OCI-LY7 (cell line): Measurements from ENCODE around the gene SNRNP27. TPM values are rescaled to one million over a fixed set of nuclear protein-coding genes. Genes with fewer than 3 reads are reported as not detected.

Experiments used
- BruUV-seq: library from RNA; stranded (reverse); fragments of 400-500 nt; replicated peaks from 2 replicates; lab custom pipeline; 2021; lab: Mats Ljungman, UMichigan
- CTCF ChIA-PET: fragments of 300-600 bp; sonication (Branson Sonifier 250); formaldehyde crosslinking; loops from one replicate; lab custom pipeline; 2022; ENCODE audit warnings: antibody characterized with exemption; ENCODE audit not compliant: unreplicated experiment; lab: Charles Lee
- POLR2A ChIA-PET: fragments of 300-600 bp; sonication (Branson Sonifier 250); formaldehyde crosslinking; loops from one replicate; lab custom pipeline; 2022; ENCODE audit warnings: antibody characterized with exemption; lab: Charles Lee
- DNase-seq: peaks from one replicate; pipeline ENCODE4 v3.0.0-alpha.2; 2015; ENCODE audit warnings: low spot score
- H2AFZ ChIP-seq: fragments of 200-600 bp; sonication (generic), shearing (Covaris generic); 2 replicates; pipeline ENCODE4 v1.6.1; 2014; ENCODE audit warnings: mild to moderate bottlenecking, antibody characterized with exemption, low read length, moderate library complexity
- H3K27ac ChIP-seq: fragments of 200-600 bp; sonication (generic); 2 replicates; pipeline ENCODE4 v1.5.1; 2014; ENCODE audit warnings: mixed run types, low read depth, mild to moderate bottlenecking, moderate library complexity, low read length, inconsistent platforms; ENCODE audit not compliant: poor library complexity, severe bottlenecking
- H3K36me3 ChIP-seq: fragments of 200-600 bp; sonication (generic); 2 replicates; pipeline ENCODE4 v1.6.1; 2014; ENCODE audit warnings: mild to moderate bottlenecking, antibody characterized with exemption, low read length, moderate library complexity, mixed read lengths; ENCODE audit not compliant: insufficient read depth
- H3K4me1 ChIP-seq: fragments of 200-600 bp; sonication (generic); 2 replicates; pipeline ENCODE4 v1.5.1; 2014; ENCODE audit warnings: mild to moderate bottlenecking, low read length; ENCODE audit not compliant: insufficient read depth, poor library complexity, severe bottlenecking
- H3K4me2 ChIP-seq: fragments of 200-600 bp; sonication (generic); 2 replicates; pipeline ENCODE4 v1.6.1; 2014; ENCODE audit warnings: mild to moderate bottlenecking, low read length
- H3K4me3 ChIP-seq: fragments of 200-600 bp; sonication (generic); 2 replicates; pipeline ENCODE4 v1.5.1; 2014; ENCODE audit warnings: mild to moderate bottlenecking, low read depth, low read length; ENCODE audit not compliant: poor library complexity, severe bottlenecking
- H3K79me2 ChIP-seq: fragments of 200-600 bp; sonication (generic); 2 replicates; pipeline ENCODE4 v1.6.1; 2016; ENCODE audit warnings: low read depth, mild to moderate bottlenecking, low read length, moderate library complexity, mixed read lengths; ENCODE audit not compliant: insufficient read depth
- H3K9me2 ChIP-seq: fragments of 200-600 bp; sonication (generic); 2 replicates; pipeline ENCODE4 v1.6.1; 2016; ENCODE audit warnings: mild to moderate bottlenecking, low read length, mixed read lengths; ENCODE audit not compliant: insufficient read depth
- H3K9me3 ChIP-seq: fragments of 200-600 bp; sonication (generic); 2 replicates; pipeline ENCODE4 v1.6.1; 2014; ENCODE audit warnings: mild to moderate bottlenecking, mixed run types, low read length, mixed read lengths
- H4K20me1 ChIP-seq: fragments of 200-600 bp; sonication (generic); 2 replicates; pipeline ENCODE4 v1.6.1; 2014; ENCODE audit warnings: mild to moderate bottlenecking, antibody characterized with exemption, low read length, moderate library complexity, mixed read lengths; ENCODE audit not compliant: insufficient read depth
- CTCF ChIP-seq: fragments of 200-600 bp; sonication (generic); conservative IDR thresholded peaks from 2 replicates; pipeline ENCODE4 v1.5.1; 2014; ENCODE audit warnings: mild to moderate bottlenecking, antibody characterized with exemption, low read length, moderate library complexity, mixed read lengths
- EZH2phosphoT487 ChIP-seq: fragments of 200-600 bp; sonication (generic); IDR thresholded peaks from 2 replicates; pipeline ENCODE4 v1.6.1; 2018; ENCODE audit warnings: low read depth, borderline replicate concordance, mild to moderate bottlenecking, mixed run types, antibody characterized with exemption, low read length, moderate library complexity, mixed read lengths
- intact Hi-C: fragments of 100-400 bp; cut with micrococcal nuclease; formaldehyde crosslinking; loops from one replicate; pipeline ENCODE4 v1.10.0; 2022; ENCODE audit not compliant: unreplicated experiment
- total RNA-seq, 2 experiments: library from RNA; depleted of rRNA in 1 of 2; stranded (reverse); fragments of >200 nt in 1 of 2; shearing (Covaris generic) in 1 of 2; gene quantifications; 2 replicates each; pipeline ENCODE4 v1.2.3, GENCODE V29; 2014 to 2022

Gene SNRNP27
- total RNA-seq, 2 experiments from 2014 or later, result 42.2 to 76.0 TPM

GRCh38 chr2:69847068-69847828, 46.5 kb upstream of the SNRNP27 start:
- no peak overlapping the region for H2AFZ ChIP-seq
- intact Hi-C loops, result no loop called here
- POLR2A ChIA-PET, result no interaction called here

GRCh38 chr2:69848186-69848790, 45.5 kb upstream of the SNRNP27 start:
- no peak overlapping the region for H2AFZ ChIP-seq
- BruUV-seq, result no TSS peak
- no peaks in the 10 kb centered on the region for H4K20me1 ChIP-seq
- CTCF ChIA-PET, result no interaction called here
- DNase-seq, result no peak
- no peaks in the 10 kb centered on the region for H3K9me2 ChIP-seq
- no peak for TF ChIP-seq CTCF
- POLR2A ChIA-PET, result interaction anchor here (1.3 to 1.6 kb wide), 2 partner anchors 18 to 22 kb away, joined by 3 read pairs; no protein-coding TSS in a partner anchor
- no peaks in the 10 kb centered on the region for H3K4me1 ChIP-seq
- intact Hi-C loops, result no loop called here
- H3K4me3 ChIP-seq, result no peak overlapping the region
- peaks cover 82% of the 10 kb centered on the region for H3K36me3 ChIP-seq
- H3K4me2 ChIP-seq, result no peak overlapping the region
- no peak overlapping the region for H3K27ac ChIP-seq
- H3K79me2 ChIP-seq, result no peaks in the 10 kb centered on the region
- no peaks in the 10 kb centered on the region for H3K9me3 ChIP-seq

More at GRCh38 chr2:69847068-69847828, 46.5 kb upstream of the SNRNP27 start:
- TF ChIP-seq EZH2phosphoT487 (no peak), CTCF (no peak)
- DNase-seq, result no peak
- CTCF ChIA-PET, result no interaction called here
- Histone ChIP-seq H3K4me2 (no peak overlapping the region), H4K20me1 (no peaks in the 10 kb centered on the region), H3K4me1 (no peaks in the 10 kb centered on the region), H3K9me2 (no peaks in the 10 kb centered on the region), H3K36me3 (peaks cover 79% of the 10 kb centered on the region), H3K4me3 (no peak overlapping the region), H3K27ac (no peak overlapping the region), H3K9me3 (no peaks in the 10 kb centered on the region), H3K79me2 (no peaks in the 10 kb centered on the region)
- BruUV-seq, result no TSS peak

GRCh38 chr2:69858261-69858660, 35.5 kb upstream of the SNRNP27 start:
- ChIA-PET POLR2A (interaction anchor here (0.5 to 1.0 kb wide), 3 partner anchors 16 to 436 kb away, joined by 3 to 6 read pairs (median 3); partner anchors contain the start of gene SNRPG), CTCF (no interaction called here)
- no peak overlapping the region for H3K27ac ChIP-seq
- BruUV-seq, result no TSS peak
- intact Hi-C loops, result no loop called here
- no peaks in the 10 kb centered on the region for H3K9me3 ChIP-seq
- no peak for DNase-seq
- H3K4me2 ChIP-seq, result no peak overlapping the region
- TF ChIP-seq EZH2phosphoT487, result no peak
- no peak for TF ChIP-seq CTCF
- no peak overlapping the region for H3K4me3 ChIP-seq
- H2AFZ ChIP-seq, result no peak overlapping the region
- no peaks in the 10 kb centered on the region for H3K4me1 ChIP-seq
- H3K79me2 ChIP-seq, result no peaks in the 10 kb centered on the region
- no peaks in the 10 kb centered on the region for H3K9me2 ChIP-seq
- peaks cover 42% of the 10 kb centered on the region for H3K36me3 ChIP-seq
- H4K20me1 ChIP-seq, result peaks cover 7% of the 10 kb centered on the region; the same call in 1 of the 2 replicates
